Loucy (cell line): ENCODE measurements around the gene DISP1.

Experiments
- H2AFZ ChIP-seq: fragments of 200-600 bp; sonication (generic); 2 replicates; pipeline ENCODE4 v1.6.0; 2016; ENCODE audit warnings: antibody characterized with exemption, mild to moderate bottlenecking, low read length, moderate library complexity
- H3F3A ChIP-seq: fragments of 200-600 bp; 2 replicates; pipeline ENCODE4 v1.6.0; 2016; ENCODE audit warnings: antibody characterized with exemption, low read depth, mild to moderate bottlenecking
- H3K27me3 ChIP-seq: fragments of 200-600 bp; sonication (generic); 2 replicates; pipeline ENCODE4 v1.6.1; 2014; ENCODE audit warnings: low read length, mild to moderate bottlenecking; ENCODE audit not compliant: insufficient read depth, poor library complexity, severe bottlenecking
- H3K36me3 ChIP-seq: fragments of 200-600 bp; sonication (generic); 2 replicates; pipeline ENCODE4 v1.6.1; 2016; ENCODE audit warnings: low read length; ENCODE audit not compliant: insufficient read depth
- H3K4me1 ChIP-seq: fragments of 200-600 bp; sonication (generic); 2 replicates; pipeline ENCODE4 v1.5.1; 2014; ENCODE audit warnings: low read length, mild to moderate bottlenecking; ENCODE audit not compliant: insufficient read depth, poor library complexity, severe bottlenecking
- H3K4me2 ChIP-seq: fragments of 200-600 bp; sonication (generic); 2 replicates; pipeline ENCODE4 v1.6.0; 2014; ENCODE audit warnings: antibody characterized with exemption, low read length, low read depth, mild to moderate bottlenecking; ENCODE audit not compliant: poor library complexity, severe bottlenecking
- H3K4me3 ChIP-seq: fragments of 200-600 bp; sonication (generic); 2 replicates; pipeline ENCODE4 v1.5.1; 2014; ENCODE audit warnings: low read length, mild to moderate bottlenecking, mixed read lengths; ENCODE audit not compliant: poor library complexity, severe bottlenecking
- H3K79me2 ChIP-seq: fragments of 200-600 bp; sonication (generic); 2 replicates; pipeline ENCODE4 v1.6.1; 2014; ENCODE audit warnings: low read length; ENCODE audit not compliant: insufficient read depth
- H3K9ac ChIP-seq: fragments of 200-600 bp; sonication (generic); 2 replicates; pipeline ENCODE4 v1.6.0; 2014; ENCODE audit warnings: mild to moderate bottlenecking, low read depth, low read length, moderate library complexity; ENCODE audit not compliant: poor library complexity, severe bottlenecking
- H3K9me2 ChIP-seq: fragments of 200-600 bp; sonication (generic); replicated peaks from 2 replicates; pipeline ENCODE4 v1.6.1; 2016; ENCODE audit warnings: low read depth, low read length, mixed read lengths
- H3K9me3 ChIP-seq: fragments of 200-600 bp; sonication (generic); 2 replicates; pipeline ENCODE4 v1.6.1; 2014; ENCODE audit warnings: mild to moderate bottlenecking, antibody characterized with exemption, low read length, low read depth; ENCODE audit not compliant: insufficient read depth
- H4K20me1 ChIP-seq: fragments of 200-600 bp; sonication (generic); 2 replicates; pipeline ENCODE4 v1.6.0; 2014; ENCODE audit warnings: antibody characterized with exemption, low read length, mild to moderate bottlenecking; ENCODE audit not compliant: insufficient read depth, poor library complexity, severe bottlenecking
- EZH2phosphoT487 ChIP-seq: fragments of 200-600 bp; IDR thresholded peaks from 2 replicates; pipeline ENCODE4 v1.6.1; 2018; ENCODE audit warnings: antibody characterized with exemption, mild to moderate bottlenecking, moderate library complexity, borderline replicate concordance
- TF ChIP-seq, protein P1 (sequence below): fragments of 200-600 bp; sonication (generic); conservative IDR thresholded peaks from 2 replicates; pipeline ENCODE4 v1.5.1; 2014; ENCODE audit warnings: mild to moderate bottlenecking, antibody characterized with exemption, low read length

The DISP1 gene

DNA sequence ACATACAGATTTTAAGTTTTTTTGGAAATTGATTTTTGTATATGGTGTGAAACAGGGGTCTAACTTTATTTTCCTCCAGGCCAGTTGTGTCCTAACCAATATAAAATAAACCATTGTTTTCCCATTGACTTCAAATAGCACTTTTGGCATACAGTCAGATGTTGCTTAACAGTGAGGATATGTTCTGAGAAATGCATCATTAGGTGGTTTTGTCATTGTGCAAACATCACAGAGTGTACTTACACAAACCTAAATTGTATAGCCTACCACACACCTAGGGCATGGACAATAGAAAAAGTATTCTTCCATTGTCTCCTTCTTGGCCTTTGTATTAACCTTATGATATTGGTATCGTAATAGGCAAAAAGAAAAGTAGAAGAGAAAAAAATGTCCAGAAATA is 37.4 kb upstream of the DISP1 start:
- Histone ChIP-seq H3K4me2 (no peak overlapping the region), H3K4me1 (no peaks in the 10 kb centered on the region), H3K9me3 (no peaks in the 10 kb centered on the region), H2AFZ (no peak overlapping the region), H3K4me3 (no peak overlapping the region), H3K27me3 (peaks cover 4% of the 10 kb centered on the region), H3F3A (no peaks in the 10 kb centered on the region), H3K9me2 (no peaks in the 10 kb centered on the region), H3K36me3 (no peaks in the 10 kb centered on the region), H3K79me2 (no peaks in the 10 kb centered on the region), H3K9ac (no peak overlapping the region), H4K20me1 (no peaks in the 10 kb centered on the region)
- TF ChIP-seq, protein P1, sequence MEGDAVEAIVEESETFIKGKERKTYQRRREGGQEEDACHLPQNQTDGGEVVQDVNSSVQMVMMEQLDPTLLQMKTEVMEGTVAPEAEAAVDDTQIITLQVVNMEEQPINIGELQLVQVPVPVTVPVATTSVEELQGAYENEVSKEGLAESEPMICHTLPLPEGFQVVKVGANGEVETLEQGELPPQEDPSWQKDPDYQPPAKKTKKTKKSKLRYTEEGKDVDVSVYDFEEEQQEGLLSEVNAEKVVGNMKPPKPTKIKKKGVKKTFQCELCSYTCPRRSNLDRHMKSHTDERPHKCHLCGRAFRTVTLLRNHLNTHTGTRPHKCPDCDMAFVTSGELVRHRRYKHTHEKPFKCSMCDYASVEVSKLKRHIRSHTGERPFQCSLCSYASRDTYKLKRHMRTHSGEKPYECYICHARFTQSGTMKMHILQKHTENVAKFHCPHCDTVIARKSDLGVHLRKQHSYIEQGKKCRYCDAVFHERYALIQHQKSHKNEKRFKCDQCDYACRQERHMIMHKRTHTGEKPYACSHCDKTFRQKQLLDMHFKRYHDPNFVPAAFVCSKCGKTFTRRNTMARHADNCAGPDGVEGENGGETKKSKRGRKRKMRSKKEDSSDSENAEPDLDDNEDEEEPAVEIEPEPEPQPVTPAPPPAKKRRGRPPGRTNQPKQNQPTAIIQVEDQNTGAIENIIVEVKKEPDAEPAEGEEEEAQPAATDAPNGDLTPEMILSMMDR = no peak
- TF ChIP-seq EZH2phosphoT487 = no peak

GRCh38 chr1:222777977-222778376 is 36.9 kb upstream of the DISP1 start:
- H2AFZ ChIP-seq = no peak overlapping the region
- no peaks in the 10 kb centered on the region for H3K36me3 ChIP-seq
- no peak overlapping the region for H3K4me3 ChIP-seq
- peaks cover 4% of the 10 kb centered on the region for H3K27me3 ChIP-seq
- H3K4me2 ChIP-seq = no peak overlapping the region
- no peaks in the 10 kb centered on the region for H3K9me3 ChIP-seq
- no peaks in the 10 kb centered on the region for H4K20me1 ChIP-seq
- TF ChIP-seq, protein P1 = no peak
- no peak for TF ChIP-seq EZH2phosphoT487
- H3K79me2 ChIP-seq = no peaks in the 10 kb centered on the region
- H3K9me2 ChIP-seq = no peaks in the 10 kb centered on the region
- H3F3A ChIP-seq = no peaks in the 10 kb centered on the region
- H3K4me1 ChIP-seq = no peaks in the 10 kb centered on the region
- no peak overlapping the region for H3K9ac ChIP-seq

- H3K79me2 ChIP-seq = no peaks in the 10 kb centered on the region
- no peak overlapping the region for H3K4me3 ChIP-seq
- H3K36me3 ChIP-seq = no peaks in the 10 kb centered on the region
- no peaks in the 10 kb centered on the region for H3K9me3 ChIP-seq
- no peak overlapping the region for H3K4me2 ChIP-seq
- no peaks in the 10 kb centered on the region for H3K4me1 ChIP-seq
- no peak overlapping the region for H3K9ac ChIP-seq
- H3F3A ChIP-seq = no peaks in the 10 kb centered on the region
- H2AFZ ChIP-seq = no peak overlapping the region
- peaks cover 4% of the 10 kb centered on the region for H3K27me3 ChIP-seq
- no peaks in the 10 kb centered on the region for H4K20me1 ChIP-seq
- no peak for TF ChIP-seq EZH2phosphoT487
- TF ChIP-seq, protein P1 = no peak
- H3K9me2 ChIP-seq = no peaks in the 10 kb centered on the region
Measured at GRCh38 chr1:222781251-222781650, 33.6 kb upstream of the DISP1 start.
